ENCODE data around the gene ZNF224. TPM values are rescaled to one million over a fixed set of nuclear protein-coding genes. Genes with fewer than 3 reads are reported as not detected.

The ZNF224 gene
- total RNA-seq, 1 experiment from 2014 or later = 24.7 TPM

GRCh38 chr19:44061038-44061437 is 33.1 kb upstream of the ZNF224 start:
- Mint-ChIP-seq H3K27me3 (ENCODE audit: insufficient read depth, unreplicated experiment) (no peaks in the 10 kb centered on the region), H3K36me3 (ENCODE audit: insufficient read depth, unreplicated experiment) (peaks cover 49% of the 10 kb centered on the region), H3K4me1 (ENCODE audit: low read depth, unreplicated experiment) (no peaks in the 10 kb centered on the region), H3K9me3 (ENCODE audit: unreplicated experiment) (peaks cover 3% of the 10 kb centered on the region), H3K27ac (ENCODE audit: unreplicated experiment) (no peak overlapping the region), H3K4me3 (ENCODE audit: unreplicated experiment) (no peak overlapping the region)
- H3K27me3 ChIP-seq (replicated peaks; ENCODE audit: control insufficient read depth, insufficient read depth, low read length) = no peaks in the 10 kb centered on the region
- intact Hi-C loops (cut with micrococcal nuclease; ENCODE audit: unreplicated experiment) = no loop called here
- ChIA-PET POLR2A (no interaction called here), CTCF (no interaction called here)
- no peak for DNase-seq
- peaks cover 5% of the 10 kb centered on the region for H3K36me3 ChIP-seq (ENCODE audit: control insufficient read depth, insufficient read depth, low read length)
- H3K9me3 ChIP-seq = peaks cover 4% of the 10 kb centered on the region
- TF ChIP-seq CTCF (IDR thresholded peaks at IDR 0.05; ENCODE audit: insufficient read depth in 1 of 2, low read depth in 1 of 2, low read length in 1 of 2, severe bottlenecking in 1 of 2, unreplicated experiment in 1 of 2) = no peak
- no TSS peak for BruUV-seq (replicated peaks)
- no peaks in the 10 kb centered on the region for H3K4me1 ChIP-seq
- H3K4me3 ChIP-seq (ENCODE audit: low read depth, low read length) = no peak overlapping the region

GRCh38 chr19:44066305-44066704 is 27.9 kb upstream of the ZNF224 start:
- intact Hi-C loops (cut with micrococcal nuclease; ENCODE audit: unreplicated experiment) = no loop called here
- POLR2A ChIA-PET = no interaction called here
- Mint-ChIP-seq H3K4me3 (ENCODE audit: unreplicated experiment) (no peak overlapping the region), H3K36me3 (ENCODE audit: insufficient read depth, unreplicated experiment) (peaks cover 49% of the 10 kb centered on the region), H3K9me3 (ENCODE audit: unreplicated experiment) (peaks cover 34% of the 10 kb centered on the region), H3K27ac (ENCODE audit: unreplicated experiment) (no peak overlapping the region), H3K27me3 (ENCODE audit: insufficient read depth, unreplicated experiment) (no peaks in the 10 kb centered on the region), H3K4me1 (ENCODE audit: low read depth, unreplicated experiment) (peaks cover 2% of the 10 kb centered on the region)
- Histone ChIP-seq H3K36me3 (ENCODE audit: control insufficient read depth, insufficient read depth, low read length) (peaks cover 8% of the 10 kb centered on the region), H3K9me3 (peaks cover 15% of the 10 kb centered on the region), H3K4me1 (no peaks in the 10 kb centered on the region), H3K4me3 (ENCODE audit: low read depth, low read length) (no peak overlapping the region), H3K27me3 (replicated peaks; ENCODE audit: control insufficient read depth, insufficient read depth, low read length) (no peaks in the 10 kb centered on the region)
- no TSS peak for BruUV-seq (replicated peaks)
- CTCF ChIA-PET = no interaction called here
- no peak for TF ChIP-seq CTCF (IDR thresholded peaks at IDR 0.05; ENCODE audit: insufficient read depth in 1 of 2, low read depth in 1 of 2, low read length in 1 of 2, severe bottlenecking in 1 of 2, unreplicated experiment in 1 of 2)
- DNase-seq = no peak

GRCh38 chr19:44069415-44069814 is 24.7 kb upstream of the ZNF224 start:
- H3K9me3 Mint-ChIP-seq (ENCODE audit: unreplicated experiment) = peaks cover 41% of the 10 kb centered on the region

More at GRCh38 chr19:44069415-44069814, 24.7 kb upstream of the ZNF224 start:
- Histone ChIP-seq H3K27me3 (replicated peaks; ENCODE audit: control insufficient read depth, insufficient read depth, low read length) (no peaks in the 10 kb centered on the region), H3K9me3 (peaks cover 15% of the 10 kb centered on the region), H3K4me3 (ENCODE audit: low read depth, low read length) (no peak overlapping the region), H3K4me1 (peaks cover 3% of the 10 kb centered on the region; the same call in 1 of the 2 replicates), H3K36me3 (ENCODE audit: control insufficient read depth, insufficient read depth, low read length) (peaks cover 7% of the 10 kb centered on the region)
- ChIA-PET POLR2A (no interaction called here), CTCF (interaction anchor here (0.7 kb wide), 1 partner anchor 26 kb away, joined by 3 read pairs; no protein-coding TSS in a partner anchor)
- no peak for TF ChIP-seq CTCF (IDR thresholded peaks at IDR 0.05; ENCODE audit: insufficient read depth in 1 of 2, low read depth in 1 of 2, low read length in 1 of 2, severe bottlenecking in 1 of 2, unreplicated experiment in 1 of 2)
- Mint-ChIP-seq H3K4me1 (ENCODE audit: low read depth, unreplicated experiment) (peaks cover 14% of the 10 kb centered on the region), H3K27me3 (ENCODE audit: insufficient read depth, unreplicated experiment) (no peaks in the 10 kb centered on the region), H3K4me3 (ENCODE audit: unreplicated experiment) (no peak overlapping the region), H3K36me3 (ENCODE audit: insufficient read depth, unreplicated experiment) (peaks cover 41% of the 10 kb centered on the region), H3K27ac (ENCODE audit: unreplicated experiment) (no peak overlapping the region)
- intact Hi-C loops (cut with micrococcal nuclease; ENCODE audit: unreplicated experiment) = no loop called here
- DNase-seq = no peak
- BruUV-seq (replicated peaks) = no TSS peak
